Keratinocyte (primary cell): ENCODE results near the gene ABAT.

ENCODE experiments used
- CTCF ChIP-seq, 3 experiments: IDR thresholded peaks in 1 of 3; conservative IDR thresholded peaks in 1 of 3; optimal IDR thresholded peaks in 1 of 3; 2 replicates in 2 of 3; 3 replicates in 1 of 3; pipeline versions ENCODE3 to v1.5.1; 2011; ENCODE audit warnings: low read length in 3 of 3, mild to moderate bottlenecking in 3 of 3, moderate library complexity in 2 of 3, control low read depth in 1 of 3, inconsistent platforms in 1 of 3; ENCODE audit not compliant: insufficient read depth in 2 of 3; ENCODE audit errors: extremely low read depth in 1 of 3
- EZH2 ChIP-seq: IDR thresholded peaks from one replicate; pipeline ENCODE4 v1.6.1; 2012; ENCODE audit warnings: inconsistent platforms, mild to moderate bottlenecking, low read length, moderate library complexity

GRCh38 chr16:8655184-8655717 is 19.2 kb upstream of the ABAT start:
- peak; percentile 37 to 68 (median 47) for TF ChIP-seq CTCF (optimal IDR thresholded peaks at IDR 0.05 in 1 of 3, IDR thresholded peaks at IDR 0.05 in 1 of 3, conservative IDR thresholded peaks at IDR 0.05 in 1 of 3; ENCODE audit: extremely low read depth in 1 of 3, insufficient read depth in 2 of 3, low read length in 3 of 3)
- no peak for TF ChIP-seq EZH2
